ENCODE measurements around the gene SNORC. TPM values are rescaled to one million over a fixed set of nuclear protein-coding genes. Genes with fewer than 3 reads are reported as not detected.

The SNORC gene
- total and polyA plus RNA-seq, 5 donors from 2014 or later: 0.10 to 1.3 (median 0.15) TPM; not detected in 2

DNA sequence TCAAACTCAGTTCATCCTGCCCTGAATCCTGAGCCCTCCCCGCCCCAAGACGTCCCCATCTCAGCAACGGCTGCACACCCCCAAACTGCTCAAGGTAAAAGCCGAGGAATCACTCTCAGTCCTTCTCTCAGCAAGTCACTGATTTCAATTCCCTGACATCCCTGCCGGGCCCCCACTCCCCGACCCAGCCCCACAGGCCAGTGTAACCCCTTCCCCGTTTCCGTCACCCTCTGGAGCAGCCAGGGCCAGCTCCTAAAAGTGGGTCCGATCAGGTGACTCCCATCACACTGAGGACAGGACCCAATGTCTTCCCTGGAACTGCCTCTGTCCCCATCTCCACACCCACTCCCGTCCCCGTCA lies 20.5 kb downstream of the SNORC start:
- peaks cover 0 to 1% (median 0%) of the 10 kb centered on the region in 7 donors for H3K9me3 Mint-ChIP-seq
- H3K4me1 ChIP-seq (ENCODE audit: control insufficient read depth, insufficient read depth, low read length, poor library complexity, severe bottlenecking): no peaks in the 10 kb centered on the region
- no peaks in the 10 kb centered on the region for H3K9me3 ChIP-seq (ENCODE audit: control insufficient read depth in 2 of 2, low read length in 2 of 2)
- no peaks in the 10 kb centered on the region for H3K27me3 Mint-ChIP-seq
- H3K36me3 Mint-ChIP-seq: no peaks in the 10 kb centered on the region
- no peak overlapping the region for H3K4me3 ChIP-seq (ENCODE audit: low read depth, low read length)
- DNase-seq (no peak), ATAC-seq (ENCODE audit: low read depth in 2 of 2) (no peak)
- no peaks in the 10 kb centered on the region for H3K27me3 ChIP-seq (ENCODE audit: control insufficient read depth, insufficient read depth, low read length)
- no peak overlapping the region for H3K27ac Mint-ChIP-seq
- no peaks in the 10 kb centered on the region for H3K36me3 ChIP-seq (ENCODE audit: control insufficient read depth, insufficient read depth, low read length)
- H3K4me1 Mint-ChIP-seq: no peaks in the 10 kb centered on the region
- H3K4me3 Mint-ChIP-seq: no peak overlapping the region
- no peak overlapping the region for H3K27ac ChIP-seq (ENCODE audit: insufficient read depth, low read length, poor library complexity, severe bottlenecking)

GRCh38 chr2:232890896-232891601 lies 21.0 kb downstream of the SNORC start:
- H3K27me3 Mint-ChIP-seq: no peaks in the 10 kb centered on the region
- DNase-seq: no peak
- H3K9me3 ChIP-seq (ENCODE audit: control insufficient read depth in 2 of 2, low read length in 2 of 2): no peaks in the 10 kb centered on the region
- H3K4me1 ChIP-seq (ENCODE audit: control insufficient read depth, insufficient read depth, low read length, poor library complexity, severe bottlenecking): no peaks in the 10 kb centered on the region
- H3K36me3 Mint-ChIP-seq: no peaks in the 10 kb centered on the region
- H3K27me3 ChIP-seq (ENCODE audit: control insufficient read depth, insufficient read depth, low read length): no peaks in the 10 kb centered on the region
- H3K4me3 Mint-ChIP-seq: no peak overlapping the region
- H3K36me3 ChIP-seq (ENCODE audit: control insufficient read depth, insufficient read depth, low read length): no peaks in the 10 kb centered on the region
- H3K27ac Mint-ChIP-seq: no peak overlapping the region
- no peak for ATAC-seq (ENCODE audit: low read depth in 2 of 2)
- H3K4me1 Mint-ChIP-seq: no peaks in the 10 kb centered on the region
- H3K9me3 Mint-ChIP-seq: peaks cover 0 to 1% (median 0%) of the 10 kb centered on the region in 7 donors
- no peak overlapping the region for H3K4me3 ChIP-seq (ENCODE audit: low read depth, low read length)
- H3K27ac ChIP-seq (ENCODE audit: insufficient read depth, low read length, poor library complexity, severe bottlenecking): no peak overlapping the region

DNA sequence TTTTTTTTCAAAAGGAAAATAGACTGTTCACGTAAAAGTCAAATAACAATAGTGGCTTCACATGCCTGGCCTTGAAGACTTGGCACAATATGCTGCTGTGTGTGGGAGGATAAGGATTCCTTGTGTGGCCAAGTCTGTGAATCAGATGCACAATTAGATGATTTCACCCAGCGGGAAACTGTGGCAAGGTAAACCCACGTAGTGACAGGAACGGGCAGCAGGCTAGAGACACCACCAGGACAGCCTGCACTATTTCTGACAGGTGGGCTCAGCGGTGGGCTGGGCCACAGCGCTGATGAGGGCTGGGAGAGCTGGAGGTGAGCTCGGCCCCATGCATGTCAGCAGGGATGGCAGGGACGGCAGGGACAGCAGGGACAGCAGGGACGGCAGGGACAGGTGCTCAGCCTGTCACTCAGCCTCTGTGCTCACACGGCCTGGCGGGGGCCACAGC lies 21.6 kb downstream of the SNORC start:
- Histone ChIP-seq H3K27me3 (ENCODE audit: control insufficient read depth, insufficient read depth, low read length) (no peaks in the 10 kb centered on the region), H3K4me3 (ENCODE audit: low read depth, low read length) (no peak overlapping the region), H3K4me1 (ENCODE audit: control insufficient read depth, insufficient read depth, low read length, poor library complexity, severe bottlenecking) (no peaks in the 10 kb centered on the region), H3K9me3 (ENCODE audit: control insufficient read depth in 2 of 2, low read length in 2 of 2) (no peaks in the 10 kb centered on the region), H3K27ac (ENCODE audit: insufficient read depth, low read length, poor library complexity, severe bottlenecking) (no peak overlapping the region), H3K36me3 (ENCODE audit: control insufficient read depth, insufficient read depth, low read length) (no peaks in the 10 kb centered on the region)
- DNase-seq (no peak), ATAC-seq (ENCODE audit: low read depth in 2 of 2) (no peak)
- Mint-ChIP-seq H3K4me1 (no peaks in the 10 kb centered on the region), H3K9me3 (peaks cover 0 to 1% (median 0%) of the 10 kb centered on the region in 7 donors), H3K36me3 (no peaks in the 10 kb centered on the region), H3K27ac (peak overlapping the region in 1 of 3 donors; percentile 12), H3K4me3 (no peak overlapping the region), H3K27me3 (no peaks in the 10 kb centered on the region)

DNA sequence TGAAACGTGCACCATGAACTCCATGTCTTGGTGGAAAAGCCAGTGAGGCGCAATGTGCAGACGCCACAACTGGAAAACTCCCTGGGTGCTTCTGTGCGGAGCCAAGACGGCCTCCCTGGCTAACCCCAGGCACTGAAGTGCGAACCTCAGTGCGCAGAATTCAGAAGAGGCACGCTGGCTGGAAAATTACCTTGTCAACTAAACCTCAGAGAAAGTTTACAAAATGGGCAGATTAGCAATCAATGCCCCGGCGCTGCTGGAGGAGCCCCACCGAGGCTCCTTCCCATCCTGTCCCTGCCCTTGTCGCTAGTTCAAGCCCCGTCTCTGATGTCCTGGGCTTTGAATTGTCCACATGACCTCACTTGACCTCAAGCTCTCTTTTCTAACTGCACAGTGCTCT lies 22.2 kb downstream of the SNORC start:
- DNase-seq: no peak
- no peaks in the 10 kb centered on the region for H3K36me3 Mint-ChIP-seq
- no peaks in the 10 kb centered on the region for H3K27me3 Mint-ChIP-seq
- no peak overlapping the region for H3K27ac ChIP-seq (ENCODE audit: insufficient read depth, low read length, poor library complexity, severe bottlenecking)
- no peak overlapping the region for H3K27ac Mint-ChIP-seq
- peaks cover 0 to 1% (median 0%) of the 10 kb centered on the region in 7 donors for H3K9me3 Mint-ChIP-seq
- ATAC-seq (ENCODE audit: low read depth in 2 of 2): no peak
- H3K9me3 ChIP-seq (ENCODE audit: control insufficient read depth in 2 of 2, low read length in 2 of 2): no peaks in the 10 kb centered on the region
- H3K4me1 ChIP-seq (ENCODE audit: control insufficient read depth, insufficient read depth, low read length, poor library complexity, severe bottlenecking): no peaks in the 10 kb centered on the region
- H3K27me3 ChIP-seq (ENCODE audit: control insufficient read depth, insufficient read depth, low read length): no peaks in the 10 kb centered on the region
- no peaks in the 10 kb centered on the region for H3K36me3 ChIP-seq (ENCODE audit: control insufficient read depth, insufficient read depth, low read length)
- no peaks in the 10 kb centered on the region for H3K4me1 Mint-ChIP-seq
- no peak overlapping the region for H3K4me3 ChIP-seq (ENCODE audit: low read depth, low read length)
- H3K4me3 Mint-ChIP-seq: no peak overlapping the region

DNA sequence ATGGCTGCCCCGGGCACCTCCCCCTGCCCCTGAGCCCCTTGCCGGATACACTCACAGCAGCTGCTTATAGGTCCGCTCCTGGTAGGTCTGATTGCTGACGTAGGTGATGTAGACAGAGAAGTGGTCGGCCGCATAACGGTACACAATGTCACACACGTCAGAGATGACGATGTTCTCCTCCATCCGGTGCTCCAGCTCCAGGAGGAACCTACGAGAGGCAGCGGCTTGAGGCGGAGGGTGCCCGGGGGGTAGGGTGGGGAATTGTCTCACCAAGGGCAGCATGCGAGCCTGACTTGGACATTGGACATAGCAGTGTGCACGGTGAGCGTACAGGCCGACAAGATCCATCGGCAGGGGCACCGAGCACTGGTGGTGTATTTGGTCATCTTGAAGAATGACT lies 22.8 kb downstream of the SNORC start:
- H3K36me3 Mint-ChIP-seq: no peaks in the 10 kb centered on the region
- H3K27ac Mint-ChIP-seq: no peak overlapping the region
- ATAC-seq (ENCODE audit: low read depth in 2 of 2) (no peak), DNase-seq (no peak)
- peaks cover 0 to 1% (median 0%) of the 10 kb centered on the region in 7 donors for H3K9me3 Mint-ChIP-seq
- H3K4me1 Mint-ChIP-seq: no peaks in the 10 kb centered on the region
- no peak overlapping the region for H3K27ac ChIP-seq (ENCODE audit: insufficient read depth, low read length, poor library complexity, severe bottlenecking)
- H3K27me3 ChIP-seq (ENCODE audit: control insufficient read depth, insufficient read depth, low read length): no peaks in the 10 kb centered on the region
- H3K9me3 ChIP-seq (ENCODE audit: control insufficient read depth in 2 of 2, low read length in 2 of 2): no peaks in the 10 kb centered on the region
- H3K27me3 Mint-ChIP-seq: no peaks in the 10 kb centered on the region
- H3K4me1 ChIP-seq (ENCODE audit: control insufficient read depth, insufficient read depth, low read length, poor library complexity, severe bottlenecking): no peaks in the 10 kb centered on the region
- H3K4me3 Mint-ChIP-seq: no peak overlapping the region
- no peak overlapping the region for H3K4me3 ChIP-seq (ENCODE audit: low read depth, low read length)
- no peaks in the 10 kb centered on the region for H3K36me3 ChIP-seq (ENCODE audit: control insufficient read depth, insufficient read depth, low read length)

DNA sequence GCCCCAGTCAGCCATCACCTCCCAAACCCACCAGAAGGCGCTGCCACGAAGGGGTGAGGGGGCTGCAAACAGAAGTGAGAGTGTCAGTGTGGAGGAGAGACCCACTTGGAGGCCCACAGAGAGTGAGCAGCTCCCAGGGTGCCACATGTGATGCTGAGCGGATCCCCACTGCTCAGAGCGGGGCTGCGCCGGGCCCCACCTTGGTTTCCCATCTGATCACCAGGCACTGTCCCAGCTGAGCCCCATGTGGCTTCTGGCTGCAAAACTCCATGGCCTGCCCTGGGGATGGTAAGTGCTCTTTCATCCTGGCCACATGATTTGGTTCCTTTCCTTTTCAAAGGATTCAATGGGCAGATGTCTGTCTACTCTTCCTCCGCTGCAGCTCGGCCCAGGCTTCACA lies 23.8 kb downstream of the SNORC start:
- DNase-seq (no peak), ATAC-seq (ENCODE audit: low read depth in 2 of 2) (no peak)
- no peak overlapping the region for H3K4me3 Mint-ChIP-seq
- Histone ChIP-seq H3K9me3 (ENCODE audit: control insufficient read depth in 2 of 2, low read length in 2 of 2) (no peaks in the 10 kb centered on the region), H3K4me1 (ENCODE audit: control insufficient read depth, insufficient read depth, low read length, poor library complexity, severe bottlenecking) (no peaks in the 10 kb centered on the region), H3K27me3 (ENCODE audit: control insufficient read depth, insufficient read depth, low read length) (no peaks in the 10 kb centered on the region), H3K4me3 (ENCODE audit: low read depth, low read length) (no peak overlapping the region), H3K27ac (ENCODE audit: insufficient read depth, low read length, poor library complexity, severe bottlenecking) (no peak overlapping the region), H3K36me3 (ENCODE audit: control insufficient read depth, insufficient read depth, low read length) (no peaks in the 10 kb centered on the region)
- no peaks in the 10 kb centered on the region for H3K27me3 Mint-ChIP-seq
- H3K9me3 Mint-ChIP-seq: peaks cover 0 to 1% (median 0%) of the 10 kb centered on the region in 7 donors
- H3K4me1 Mint-ChIP-seq: no peaks in the 10 kb centered on the region
- H3K36me3 Mint-ChIP-seq: no peaks in the 10 kb centered on the region
- H3K27ac Mint-ChIP-seq: no peak overlapping the region

- ATAC-seq (ENCODE audit: low read depth in 2 of 2) (no peak), DNase-seq (no peak)
- no peaks in the 10 kb centered on the region for H3K36me3 ChIP-seq (ENCODE audit: control insufficient read depth, insufficient read depth, low read length)
- Mint-ChIP-seq H3K9me3 (peaks cover 0 to 1% (median 0%) of the 10 kb centered on the region in 7 donors), H3K36me3 (no peaks in the 10 kb centered on the region), H3K27ac (no peak overlapping the region), H3K27me3 (no peaks in the 10 kb centered on the region), H3K4me3 (no peak overlapping the region), H3K4me1 (no peaks in the 10 kb centered on the region)
- no peaks in the 10 kb centered on the region for H3K27me3 ChIP-seq (ENCODE audit: control insufficient read depth, insufficient read depth, low read length)
- H3K27ac ChIP-seq (ENCODE audit: insufficient read depth, low read length, poor library complexity, severe bottlenecking): no peak overlapping the region
- H3K9me3 ChIP-seq (ENCODE audit: control insufficient read depth in 2 of 2, low read length in 2 of 2): no peaks in the 10 kb centered on the region
- H3K4me1 ChIP-seq (ENCODE audit: control insufficient read depth, insufficient read depth, low read length, poor library complexity, severe bottlenecking): no peaks in the 10 kb centered on the region
- H3K4me3 ChIP-seq (ENCODE audit: low read depth, low read length): no peak overlapping the region
Measured at GRCh38 chr2:232894251-232894650, 24.2 kb downstream of the SNORC start.

- Mint-ChIP-seq H3K4me3 (no peak overlapping the region), H3K27ac (no peak overlapping the region), H3K4me1 (no peaks in the 10 kb centered on the region), H3K9me3 (peaks cover 0 to 1% (median 0%) of the 10 kb centered on the region in 7 donors), H3K36me3 (no peaks in the 10 kb centered on the region), H3K27me3 (no peaks in the 10 kb centered on the region)
- DNase-seq: no peak
- Histone ChIP-seq H3K27me3 (ENCODE audit: control insufficient read depth, insufficient read depth, low read length) (no peaks in the 10 kb centered on the region), H3K36me3 (ENCODE audit: control insufficient read depth, insufficient read depth, low read length) (no peaks in the 10 kb centered on the region), H3K9me3 (ENCODE audit: control insufficient read depth in 2 of 2, low read length in 2 of 2) (no peaks in the 10 kb centered on the region), H3K27ac (ENCODE audit: insufficient read depth, low read length, poor library complexity, severe bottlenecking) (no peak overlapping the region), H3K4me3 (ENCODE audit: low read depth, low read length) (no peak overlapping the region), H3K4me1 (ENCODE audit: control insufficient read depth, insufficient read depth, low read length, poor library complexity, severe bottlenecking) (no peaks in the 10 kb centered on the region)
- ATAC-seq (ENCODE audit: low read depth in 2 of 2): no peak
Measured at GRCh38 chr2:232894746-232895145, 24.7 kb downstream of the SNORC start.
